Activated CD8-positive, alpha-beta memory T cell treated with anti-CD3 and anti-CD28 coated beads for 24 hours (primary cell): ENCODE measurements around the gene OTUD1.
A peak's percentile ranks its signal among the peaks of the same experiment; 100 is the strongest.
"Not testable (repeated sequence)": the region's sequence is repeated elsewhere in the genome, so short reads cannot be mapped to it uniquely, and the experiment has no call there.

ENCODE experiments used
- DNase-seq: peaks from one replicate; pipeline ENCODE4 v3.0.0-alpha.2; 2020

OTUD1 gene

GRCh38 chr10:23438547-23439451, at the start of gene OTUD1:
Gene OTUD1 (plus strand): TSS chr10:23439075. CDS start chr10:23439458, 383 bp downstream.
- peak; percentile 96 for DNase-seq

GRCh38 chr10:23390408-23390807, 48.5 kb upstream of the OTUD1 start:
- not testable (repeated sequence) for DNase-seq

GRCh38 chr10:23390809-23391208, 48.1 kb upstream of the OTUD1 start:
- DNase-seq, result no peak

GRCh38 chr10:23391821-23392220, 47.1 kb upstream of the OTUD1 start:
- no peak for DNase-seq

- DNase-seq, result no peak
Observed at GRCh38 chr10:23395017-23395416, 43.9 kb upstream of the OTUD1 start.

GRCh38 chr10:23396695-23397094, 42.2 kb upstream of the OTUD1 start:
- DNase-seq, result no peak

- no peak for DNase-seq
Observed at GRCh38 chr10:23399701-23400144, 39.2 kb upstream of the OTUD1 start.

- DNase-seq, result no peak
Observed at GRCh38 chr10:23402856-23403255, 36.0 kb upstream of the OTUD1 start.

GRCh38 chr10:23403278-23403677, 35.6 kb upstream of the OTUD1 start:
- DNase-seq, result no peak

- no peak for DNase-seq
Observed at GRCh38 chr10:23403719-23404118, 35.2 kb upstream of the OTUD1 start.

GRCh38 chr10:23404461-23404980, 34.4 kb upstream of the OTUD1 start:
- no peak for DNase-seq

- no peak for DNase-seq
Observed at GRCh38 chr10:23405540-23405939, 33.3 kb upstream of the OTUD1 start.

- DNase-seq, result no peak
Observed at GRCh38 chr10:23406409-23406808, 32.5 kb upstream of the OTUD1 start.

- DNase-seq, result no peak
Observed at GRCh38 chr10:23408330-23408976, 30.4 kb upstream of the OTUD1 start.

- no peak for DNase-seq
Observed at GRCh38 chr10:23412223-23412622, 26.7 kb upstream of the OTUD1 start.

- no peak for DNase-seq
Observed at GRCh38 chr10:23413629-23414089, 25.2 kb upstream of the OTUD1 start.

GRCh38 chr10:23414658-23415057, 24.2 kb upstream of the OTUD1 start:
- DNase-seq, result no peak

GRCh38 chr10:23417254-23417653, 21.6 kb upstream of the OTUD1 start:
- DNase-seq, result no peak

GRCh38 chr10:23418051-23418681, 20.7 kb upstream of the OTUD1 start:
- no peak for DNase-seq

GRCh38 chr10:23419201-23419600, 19.7 kb upstream of the OTUD1 start:
- DNase-seq, result no peak

GRCh38 chr10:23419655-23420329, 19.1 kb upstream of the OTUD1 start:
- no peak for DNase-seq

- DNase-seq, result no peak
Observed at GRCh38 chr10:23421397-23421796, 17.5 kb upstream of the OTUD1 start.

- no peak for DNase-seq
Observed at GRCh38 chr10:23422003-23422411, 16.9 kb upstream of the OTUD1 start.
